ENCODE data around the gene UBR1. TPM values are rescaled to one million over a fixed set of nuclear protein-coding genes. Genes with fewer than 3 reads are reported as not detected.

Gene UBR1
- total RNA-seq, 1 experiment from 2014 or later, result 22.2 TPM

DNA sequence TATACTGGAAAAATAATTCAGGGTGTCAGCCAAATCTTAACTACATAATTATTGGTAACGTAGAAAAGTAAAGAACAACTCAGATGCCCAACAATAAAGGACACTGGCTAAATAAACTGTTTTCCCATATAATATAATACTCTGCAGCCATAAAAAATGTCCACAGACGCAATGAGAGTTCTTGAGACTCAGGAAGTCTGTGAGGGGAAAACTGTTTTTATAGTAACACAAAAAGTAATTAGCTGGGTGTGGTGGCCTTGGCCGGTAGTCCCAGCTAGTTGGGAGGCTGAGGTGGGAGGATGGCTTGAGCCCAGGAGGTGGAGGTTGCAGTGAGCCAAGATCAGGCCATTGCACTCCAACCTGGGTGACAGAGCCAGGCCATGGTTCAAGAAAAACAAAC is 5.5 kb upstream of the UBR1 start:
- no peak overlapping the region for H2AK5ac ChIP-seq (ENCODE audit: insufficient read length, low read length)
- WGBS (ENCODE audit: extremely low coverage, insufficient read length, low lambda C conversion rate), result no CpG with 5 or more reads among the region's 3 CpGs
- H3K14ac ChIP-seq (ENCODE audit: insufficient read depth, low read length), result no peak overlapping the region

More for the DNA sequence above, 5.5 kb upstream of the UBR1 start:
- Mint-ChIP-seq H3K4me3 (no peak overlapping the region), H3K27ac (no peak overlapping the region), H3K36me3 (ENCODE audit: insufficient read depth in 1 of 3, low read depth in 3 of 3) (no peaks in the 10 kb centered on the region), H3K4me1 (peaks cover 3% of the 10 kb centered on the region in 2 experiments; a peak in 2 of 4 replicates), H3K9me3 (peaks cover 0 to 2% of the 10 kb centered on the region in 2 experiments; a peak in 1 of 5 replicates), H3K27me3 (ENCODE audit: low read depth) (peaks cover 17% of the 10 kb centered on the region)
- TF ChIP-seq, protein P1, sequence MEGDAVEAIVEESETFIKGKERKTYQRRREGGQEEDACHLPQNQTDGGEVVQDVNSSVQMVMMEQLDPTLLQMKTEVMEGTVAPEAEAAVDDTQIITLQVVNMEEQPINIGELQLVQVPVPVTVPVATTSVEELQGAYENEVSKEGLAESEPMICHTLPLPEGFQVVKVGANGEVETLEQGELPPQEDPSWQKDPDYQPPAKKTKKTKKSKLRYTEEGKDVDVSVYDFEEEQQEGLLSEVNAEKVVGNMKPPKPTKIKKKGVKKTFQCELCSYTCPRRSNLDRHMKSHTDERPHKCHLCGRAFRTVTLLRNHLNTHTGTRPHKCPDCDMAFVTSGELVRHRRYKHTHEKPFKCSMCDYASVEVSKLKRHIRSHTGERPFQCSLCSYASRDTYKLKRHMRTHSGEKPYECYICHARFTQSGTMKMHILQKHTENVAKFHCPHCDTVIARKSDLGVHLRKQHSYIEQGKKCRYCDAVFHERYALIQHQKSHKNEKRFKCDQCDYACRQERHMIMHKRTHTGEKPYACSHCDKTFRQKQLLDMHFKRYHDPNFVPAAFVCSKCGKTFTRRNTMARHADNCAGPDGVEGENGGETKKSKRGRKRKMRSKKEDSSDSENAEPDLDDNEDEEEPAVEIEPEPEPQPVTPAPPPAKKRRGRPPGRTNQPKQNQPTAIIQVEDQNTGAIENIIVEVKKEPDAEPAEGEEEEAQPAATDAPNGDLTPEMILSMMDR (conservative IDR thresholded peaks at IDR 0.05), result no peak
- Histone ChIP-seq H4K91ac (ENCODE audit: insufficient read length, low read depth, low read length) (no peak overlapping the region), H4K20me1 (ENCODE audit: control insufficient read depth, insufficient read depth, insufficient read length) (no peaks in the 10 kb centered on the region), H3K27me3 (ENCODE audit: insufficient read depth, low read length) (no peaks in the 10 kb centered on the region), H3K4me2 (ENCODE audit: insufficient read depth, insufficient read length, low read length) (no peak overlapping the region), H3K23ac (ENCODE audit: insufficient read length, low read depth, low read length) (no peak overlapping the region), H4K5ac (ENCODE audit: insufficient read length, low read depth, low read length) (no peak overlapping the region), H3K4me1 (ENCODE audit: insufficient read depth, low read length) (no peaks in the 10 kb centered on the region), H2BK120ac (ENCODE audit: low read depth, low read length, poor library complexity, severe bottlenecking) (no peak overlapping the region), H2BK12ac (ENCODE audit: insufficient read length, low read depth, low read length) (no peak overlapping the region), H3K4ac (ENCODE audit: low read depth, low read length) (no peak overlapping the region), H4K8ac (replicated peaks; ENCODE audit: insufficient read length, low read depth, low read length) (no peak overlapping the region), H3K9ac (ENCODE audit: extremely low read depth, insufficient read length, low read length) (no peak overlapping the region), H3K18ac (ENCODE audit: insufficient read length, low read depth, low read length) (no peak overlapping the region), H3K23me2 (ENCODE audit: insufficient read length, low read depth, low read length, poor library complexity, severe bottlenecking) (peaks cover under 1% of the 10 kb centered on the region), H2AFZ (ENCODE audit: low read length) (no peak overlapping the region), H2BK5ac (ENCODE audit: insufficient read length, low read length) (no peak overlapping the region), H3K27ac (ENCODE audit: insufficient read length, low read depth, low read length) (no peak overlapping the region), H2BK20ac (ENCODE audit: low read depth, low read length, poor library complexity, severe bottlenecking) (no peak overlapping the region), H2BK15ac (ENCODE audit: low read depth, low read length) (no peak overlapping the region), H3K79me1 (ENCODE audit: insufficient read depth, low read depth, low read length, poor library complexity, severe bottlenecking) (no peaks in the 10 kb centered on the region), H3K79me2 (ENCODE audit: insufficient read depth, low read length) (no peaks in the 10 kb centered on the region), H3T11ph (ENCODE audit: low read length) (no peak overlapping the region), H3K9me3 (ENCODE audit: control insufficient read depth, low read depth, low read length) (no peaks in the 10 kb centered on the region), H3K56ac (ENCODE audit: insufficient read length, low read depth, low read length) (no peak overlapping the region)
- no peak for DNase-seq
